ENCODE measurements around the gene URGCP.
A peak's percentile ranks its signal among the peaks of the same experiment; 100 is the strongest.

Gene URGCP, protein sequence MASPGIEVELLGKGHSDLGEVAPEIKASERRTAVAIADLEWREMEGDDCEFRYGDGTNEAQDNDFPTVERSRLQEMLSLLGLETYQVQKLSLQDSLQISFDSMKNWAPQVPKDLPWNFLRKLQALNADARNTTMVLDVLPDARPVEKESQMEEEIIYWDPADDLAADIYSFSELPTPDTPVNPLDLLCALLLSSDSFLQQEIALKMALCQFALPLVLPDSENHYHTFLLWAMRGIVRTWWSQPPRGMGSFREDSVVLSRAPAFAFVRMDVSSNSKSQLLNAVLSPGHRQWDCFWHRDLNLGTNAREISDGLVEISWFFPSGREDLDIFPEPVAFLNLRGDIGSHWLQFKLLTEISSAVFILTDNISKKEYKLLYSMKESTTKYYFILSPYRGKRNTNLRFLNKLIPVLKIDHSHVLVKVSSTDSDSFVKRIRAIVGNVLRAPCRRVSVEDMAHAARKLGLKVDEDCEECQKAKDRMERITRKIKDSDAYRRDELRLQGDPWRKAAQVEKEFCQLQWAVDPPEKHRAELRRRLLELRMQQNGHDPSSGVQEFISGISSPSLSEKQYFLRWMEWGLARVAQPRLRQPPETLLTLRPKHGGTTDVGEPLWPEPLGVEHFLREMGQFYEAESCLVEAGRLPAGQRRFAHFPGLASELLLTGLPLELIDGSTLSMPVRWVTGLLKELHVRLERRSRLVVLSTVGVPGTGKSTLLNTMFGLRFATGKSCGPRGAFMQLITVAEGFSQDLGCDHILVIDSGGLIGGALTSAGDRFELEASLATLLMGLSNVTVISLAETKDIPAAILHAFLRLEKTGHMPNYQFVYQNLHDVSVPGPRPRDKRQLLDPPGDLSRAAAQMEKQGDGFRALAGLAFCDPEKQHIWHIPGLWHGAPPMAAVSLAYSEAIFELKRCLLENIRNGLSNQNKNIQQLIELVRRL

DNA sequence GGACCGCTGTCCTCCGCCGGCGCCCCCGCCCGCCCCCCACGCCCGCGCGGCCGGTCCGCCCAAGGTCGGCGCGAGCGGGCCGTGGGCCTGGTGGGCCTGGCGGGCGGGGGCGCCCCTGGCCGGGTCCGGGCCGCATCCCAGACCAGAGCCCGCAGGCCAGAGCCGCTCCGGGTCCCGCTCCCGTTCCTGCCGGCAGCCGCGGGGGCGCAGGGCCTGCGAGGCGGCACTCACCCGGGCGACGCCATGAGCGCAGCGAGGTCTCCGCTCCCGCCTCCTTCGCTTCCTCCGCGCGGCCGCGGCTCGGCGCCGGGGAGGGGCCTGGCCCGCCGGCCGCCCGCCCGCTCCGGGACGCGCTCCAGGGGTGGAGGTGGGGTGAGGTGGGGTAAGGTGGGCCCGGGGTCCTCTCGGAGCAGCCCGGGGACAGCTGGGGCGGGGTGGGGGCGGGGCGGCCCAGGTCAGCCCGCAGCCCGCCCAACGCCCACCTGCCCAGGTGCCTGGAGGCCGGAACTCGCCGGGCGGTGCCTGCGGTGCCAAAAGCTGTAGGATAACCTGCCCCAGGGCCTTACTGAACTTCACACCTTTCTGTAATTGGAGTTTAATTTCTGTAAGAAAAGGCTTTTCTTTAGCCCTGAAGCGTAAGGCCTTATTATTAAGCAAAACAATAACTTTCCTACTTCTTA lies at the start of gene URGCP:
TSS of gene URGCP (minus strand) at position 266 of the 680 bp plus-strand sequence. CDS start at position 245, 21 bp downstream.
- DNase-seq: peak; percentile 39 to 58

DNA sequence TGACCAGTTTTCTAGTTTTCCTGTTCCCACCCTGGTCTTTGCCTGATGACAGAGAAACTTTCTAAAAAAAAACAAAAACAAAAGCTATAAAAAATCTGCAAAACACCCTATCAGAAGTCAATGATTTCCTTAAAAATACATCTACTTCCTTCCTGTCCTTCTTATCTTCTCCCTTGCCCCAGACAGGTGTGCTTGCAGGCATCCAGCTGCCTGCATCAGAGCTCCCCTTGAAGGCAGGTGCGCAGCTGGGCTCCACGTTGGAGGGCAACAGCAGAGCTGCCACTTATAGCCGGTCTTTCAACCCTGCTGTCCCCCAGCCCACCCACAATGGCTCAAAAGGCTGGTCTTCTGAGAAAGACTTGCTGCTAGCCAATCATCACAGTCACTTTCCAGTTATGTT lies 49.6 kb upstream of the URGCP start:
- DNase-seq: no peak

DNA sequence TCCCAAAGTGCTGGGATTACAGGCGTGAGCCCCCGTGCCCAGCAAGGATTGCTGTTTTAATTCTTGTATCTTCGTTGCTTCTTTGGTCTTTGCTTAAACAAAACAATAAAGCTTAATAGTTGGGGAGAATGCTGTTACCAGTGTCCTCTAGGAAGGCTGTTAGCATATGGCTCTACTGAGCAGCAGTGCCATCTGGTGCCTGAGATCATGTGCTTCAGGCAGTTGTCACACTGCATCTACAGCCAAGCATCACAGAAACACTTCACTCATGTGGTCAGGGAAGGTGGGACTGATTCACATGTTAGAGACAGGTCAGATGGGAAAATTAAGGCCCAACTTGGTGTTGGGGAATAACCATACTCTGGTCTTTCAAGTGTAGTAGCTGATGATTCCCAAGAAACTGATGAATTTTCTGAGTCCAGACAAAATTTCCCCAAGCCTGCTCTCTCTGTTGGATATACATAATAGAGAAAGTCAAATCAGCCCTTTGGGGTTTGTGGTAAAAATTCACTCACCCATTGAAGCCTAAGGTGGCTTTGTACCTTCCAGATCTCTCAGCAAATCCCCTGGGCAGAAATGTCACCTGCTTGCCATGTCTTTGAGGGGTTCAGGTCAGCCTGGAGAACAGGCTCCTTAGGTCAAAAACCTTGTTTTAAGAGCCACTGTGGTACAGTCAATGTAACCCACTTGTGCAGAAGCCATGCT lies 48.3 kb upstream of the URGCP start:
- DNase-seq: peak in 1 of 2 donors; percentile 7

DNA sequence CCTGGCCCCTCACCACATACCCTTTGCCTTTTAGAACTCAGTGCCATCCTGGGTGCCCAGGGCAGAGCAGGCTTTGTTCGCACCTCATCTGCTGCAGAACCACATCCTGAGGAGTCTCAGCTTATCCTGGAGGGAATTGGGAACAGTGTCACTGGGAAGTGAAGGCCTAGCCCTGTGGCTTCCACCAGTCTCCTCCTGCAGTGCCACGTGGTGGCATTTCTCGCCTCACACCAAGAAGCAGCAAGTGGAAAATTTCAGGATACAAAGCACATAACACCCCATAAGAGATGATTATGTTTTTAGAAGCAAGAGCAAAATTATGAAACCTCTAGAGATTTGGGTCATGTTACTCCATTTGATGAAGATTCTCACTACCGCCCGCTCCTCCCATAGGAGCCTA lies 46.7 kb upstream of the URGCP start:
- DNase-seq: no peak

DNA sequence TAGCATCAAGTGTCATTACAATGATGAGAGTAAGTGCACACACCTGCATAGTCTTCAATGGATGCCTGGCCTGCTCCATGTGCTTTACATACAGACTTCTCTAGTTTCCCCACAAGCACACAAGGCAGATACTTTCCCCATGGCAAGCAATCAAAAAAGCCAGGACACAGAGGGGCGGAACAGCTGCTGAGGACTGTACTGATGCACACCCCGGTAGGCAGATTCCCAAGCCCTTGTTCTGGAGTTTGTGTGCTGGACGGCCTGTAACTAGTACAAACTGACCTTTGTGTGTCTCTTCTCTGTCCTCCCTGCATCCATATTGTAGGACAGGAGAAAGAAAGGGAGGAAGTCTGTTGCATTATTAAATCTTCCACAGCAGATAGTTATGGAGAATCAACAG lies 45.6 kb upstream of the URGCP start:
- no peak for DNase-seq

DNA sequence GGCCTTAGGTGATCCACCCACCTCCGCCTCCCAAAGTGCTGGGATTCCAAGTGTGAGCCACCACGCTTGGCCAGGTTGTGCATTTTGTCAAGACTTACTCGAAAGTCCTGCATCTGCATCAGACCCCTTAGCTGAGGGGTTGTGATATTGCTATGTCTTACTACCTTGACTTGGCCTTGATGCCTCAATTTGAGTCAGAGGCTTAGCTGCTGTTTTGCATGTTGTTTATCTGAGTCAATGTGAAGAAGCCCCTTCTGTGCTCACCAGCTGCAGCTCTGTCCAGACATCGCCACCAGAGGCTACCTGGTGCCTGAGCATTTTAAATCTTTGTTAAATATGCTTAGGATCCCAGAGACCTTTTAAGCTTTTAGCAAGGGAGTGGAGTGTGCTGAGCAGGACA lies 37.9 kb upstream of the URGCP start:
- no peak for DNase-seq

DNA sequence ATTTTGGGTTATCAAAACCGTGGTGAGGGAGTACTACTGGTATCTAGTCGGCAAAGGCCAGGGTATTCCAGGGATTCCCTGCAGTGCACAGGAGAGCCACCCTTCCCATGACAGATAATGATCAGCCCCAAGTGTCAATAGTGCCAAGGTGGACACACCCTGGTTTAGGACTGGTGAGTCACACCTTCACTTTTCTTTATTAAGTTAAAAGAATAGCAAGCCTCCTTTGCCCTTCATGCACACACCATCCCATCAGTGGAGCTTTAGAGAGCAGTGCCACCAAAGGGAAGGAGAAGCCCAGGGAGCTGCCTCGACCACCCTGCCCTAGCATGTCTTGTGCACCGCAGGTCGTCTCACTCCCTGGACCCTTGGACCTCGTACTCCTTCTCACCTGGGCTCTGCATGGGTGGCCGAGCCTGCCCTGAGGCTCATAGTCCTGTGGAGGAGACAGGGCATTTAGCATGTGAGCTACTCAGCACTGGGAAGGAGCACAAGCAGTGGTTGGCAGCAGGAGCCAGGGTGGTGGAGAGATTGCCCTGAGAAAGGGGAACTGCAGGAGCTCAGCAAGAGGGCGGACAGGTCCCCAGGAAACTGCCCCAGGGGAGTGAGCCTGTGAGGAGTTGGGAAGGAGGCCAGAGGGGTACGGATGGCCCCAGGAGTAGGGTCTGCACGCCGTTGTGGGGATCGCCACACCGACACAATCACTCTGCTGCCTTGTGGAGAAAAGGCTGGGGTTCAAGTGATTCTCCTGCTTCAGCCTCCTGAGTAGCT lies 37.2 kb upstream of the URGCP start:
- DNase-seq: no peak

DNA sequence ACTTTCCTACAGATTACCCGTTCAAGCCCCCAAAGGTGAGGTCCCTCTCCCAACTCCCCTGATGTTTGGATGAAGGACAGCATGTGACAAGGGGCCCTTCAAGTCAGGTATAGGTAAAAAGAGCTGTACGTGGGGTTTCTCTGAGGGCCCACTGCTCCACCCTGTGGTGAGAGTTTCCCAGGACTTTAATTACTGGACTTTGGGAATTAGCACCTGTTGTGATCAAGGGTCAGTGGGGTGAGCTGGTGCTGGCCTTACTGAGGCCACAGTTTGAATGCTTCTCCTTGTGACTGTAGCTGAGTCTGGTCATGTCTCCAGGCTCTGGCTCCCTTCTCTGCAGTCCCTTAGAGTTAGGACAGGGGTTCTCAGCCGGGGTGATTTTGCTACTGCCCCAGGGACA lies 36.6 kb upstream of the URGCP start:
- no peak for DNase-seq

DNA sequence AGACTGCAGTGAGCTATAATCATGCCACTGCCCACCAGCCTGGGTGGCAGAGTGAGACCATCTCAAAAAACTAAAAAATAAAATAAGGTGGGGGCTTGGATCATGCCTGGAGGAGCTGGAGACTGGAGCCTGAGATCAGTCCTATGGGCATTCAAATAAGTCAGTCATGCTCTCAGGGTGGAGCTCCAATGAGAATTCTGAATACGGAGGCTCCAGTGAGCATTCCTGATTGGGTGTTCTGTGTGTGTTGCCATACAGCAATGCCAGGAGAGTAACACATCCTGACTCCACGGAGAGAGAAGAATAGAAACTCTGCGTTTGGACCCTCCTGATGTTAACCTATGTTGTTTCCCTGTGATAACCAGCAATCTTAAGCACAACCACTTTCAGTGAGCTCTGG lies 35.9 kb upstream of the URGCP start:
- DNase-seq: no peak

DNA sequence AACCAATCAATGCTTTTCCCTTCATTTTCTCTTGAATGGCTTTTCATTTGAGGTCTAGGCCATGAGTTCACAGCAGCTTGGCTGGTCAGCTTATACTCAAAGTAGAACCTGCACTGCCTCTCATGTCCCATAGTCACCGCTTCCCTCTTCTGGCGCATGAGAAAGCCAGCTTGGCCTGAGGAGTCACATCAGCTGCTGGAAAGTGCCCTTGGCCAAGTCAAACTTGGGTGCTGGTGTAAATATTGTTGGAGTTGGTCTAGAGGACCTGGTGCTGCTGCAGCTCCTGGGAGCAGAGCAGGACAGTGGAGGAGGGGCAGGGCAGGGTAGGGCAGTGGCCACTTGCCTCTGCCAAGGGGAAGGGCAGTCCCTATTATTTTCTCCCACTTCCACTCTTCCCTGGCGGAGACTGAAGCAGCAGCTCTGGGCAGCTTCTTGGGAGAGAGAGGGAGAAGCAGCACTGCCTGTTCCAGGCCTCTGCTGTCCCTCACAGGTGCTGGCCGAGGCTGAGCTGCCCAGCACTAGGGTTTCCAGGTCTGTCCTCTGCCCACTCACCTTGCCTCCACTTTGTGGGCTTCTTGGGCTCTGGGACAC lies 32.6 kb upstream of the URGCP start:
- DNase-seq: no peak

DNA sequence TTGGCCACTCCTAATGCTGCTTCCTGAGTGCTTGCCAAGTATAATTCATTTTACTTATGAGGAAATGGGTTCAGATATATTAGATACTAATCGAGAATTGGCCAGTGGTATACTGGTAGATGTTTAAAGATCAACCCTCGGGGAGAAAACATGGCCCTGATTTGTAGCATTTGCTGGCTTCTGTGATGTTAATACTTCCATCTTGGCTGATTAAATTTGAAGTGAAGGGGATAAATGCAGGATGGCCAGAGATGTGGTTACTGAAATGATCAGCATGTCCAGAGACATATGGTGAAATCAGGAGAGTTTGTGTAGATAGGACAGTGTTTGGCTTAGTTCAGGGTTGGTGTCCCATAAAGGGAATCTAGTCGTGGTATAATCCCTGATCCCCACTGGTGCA lies 31.0 kb upstream of the URGCP start:
- DNase-seq: no peak

DNA sequence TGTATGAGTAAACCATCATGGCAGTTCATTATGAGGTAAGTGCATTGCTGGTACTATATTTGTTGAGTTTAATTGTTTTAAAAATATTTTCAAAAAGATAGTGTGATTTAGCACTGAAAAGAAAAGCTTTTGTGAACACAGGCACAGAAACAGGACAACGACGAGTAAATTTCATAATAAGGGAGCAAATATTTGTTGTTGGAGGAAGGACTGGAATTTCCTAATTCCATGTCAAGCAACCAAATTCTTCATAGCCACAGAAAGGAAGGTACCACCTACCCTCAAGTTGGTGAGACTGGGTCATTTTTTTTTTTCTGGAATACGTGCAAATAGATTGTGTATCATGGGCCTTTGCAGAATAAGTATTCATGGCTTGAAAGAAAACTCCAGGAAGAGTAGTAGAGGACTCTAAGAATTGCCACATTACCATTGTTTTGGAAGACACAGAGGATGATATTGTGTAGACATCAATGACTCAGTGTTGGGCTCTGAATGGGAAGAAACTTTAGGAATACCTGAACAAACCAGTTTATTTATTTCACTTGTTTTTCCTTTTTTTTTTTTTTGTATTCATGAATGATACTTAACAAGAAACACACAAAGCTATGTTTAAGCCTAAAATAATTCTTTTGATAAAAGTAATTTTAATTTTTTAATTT lies 27.6 kb upstream of the URGCP start:
- no peak for DNase-seq

DNA sequence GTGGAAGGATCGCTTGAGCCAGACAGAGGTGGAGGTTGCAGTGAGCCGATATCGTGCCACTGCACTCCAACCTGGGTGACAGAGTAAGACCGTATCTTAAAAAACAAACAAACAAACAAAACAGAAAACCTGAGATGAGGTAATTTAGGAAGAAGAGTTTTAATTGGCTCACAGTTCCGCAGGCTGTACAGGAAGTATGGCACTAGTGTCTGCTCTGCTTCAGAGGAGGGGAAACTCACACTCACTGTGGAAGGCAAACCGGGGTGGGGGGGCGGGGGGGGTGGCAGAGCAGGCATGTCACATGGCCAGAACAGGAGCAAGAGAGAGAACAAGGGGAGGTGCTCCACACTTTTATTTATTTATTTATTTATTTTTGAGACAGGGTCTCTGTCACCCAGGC lies 24.9 kb upstream of the URGCP start:
- no peak for DNase-seq

DNA sequence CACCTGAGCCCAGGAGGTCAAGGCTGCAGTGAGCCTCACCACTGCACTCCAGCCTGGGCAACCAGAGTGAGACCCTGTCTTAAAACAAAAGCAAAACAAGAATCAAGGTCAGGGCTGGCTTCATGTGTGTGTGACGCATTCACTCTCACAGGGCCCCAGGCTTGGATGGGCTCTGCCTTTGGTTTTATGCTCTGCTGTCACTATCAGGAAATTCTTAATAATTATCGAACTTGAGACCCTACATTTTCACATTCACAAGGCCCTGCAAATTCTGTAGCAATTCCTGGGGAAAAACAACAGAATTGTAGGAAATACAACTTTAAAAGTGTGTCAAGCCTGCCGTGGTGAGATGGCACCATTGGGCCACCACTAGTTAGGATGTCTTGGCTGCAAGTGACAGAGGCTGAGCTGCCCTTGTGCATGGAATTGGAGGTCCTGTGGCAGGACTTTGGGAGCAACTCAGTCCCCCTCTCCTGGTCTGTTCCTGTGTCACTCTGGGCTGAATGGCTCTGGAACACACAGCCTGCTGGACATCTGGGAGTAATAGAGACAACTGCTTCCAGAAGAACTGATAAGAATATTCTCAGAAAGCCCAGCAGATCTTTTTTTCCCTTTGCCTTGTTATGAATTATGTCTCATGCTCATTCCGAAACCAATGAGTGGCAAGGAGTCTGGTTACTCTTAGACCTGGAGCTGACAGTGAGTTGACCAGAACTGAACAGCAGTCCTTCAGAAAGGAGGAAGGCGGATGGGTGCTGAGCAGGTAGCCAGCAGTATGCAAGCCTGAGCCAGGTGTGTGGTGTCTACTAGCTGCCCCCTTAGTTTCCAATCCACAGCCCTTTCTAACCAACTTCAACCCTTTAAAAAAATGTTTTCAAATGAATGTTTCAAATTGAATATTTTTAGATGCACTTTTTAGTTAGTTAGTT lies 23.4 kb upstream of the URGCP start:
- no peak for DNase-seq

DNA sequence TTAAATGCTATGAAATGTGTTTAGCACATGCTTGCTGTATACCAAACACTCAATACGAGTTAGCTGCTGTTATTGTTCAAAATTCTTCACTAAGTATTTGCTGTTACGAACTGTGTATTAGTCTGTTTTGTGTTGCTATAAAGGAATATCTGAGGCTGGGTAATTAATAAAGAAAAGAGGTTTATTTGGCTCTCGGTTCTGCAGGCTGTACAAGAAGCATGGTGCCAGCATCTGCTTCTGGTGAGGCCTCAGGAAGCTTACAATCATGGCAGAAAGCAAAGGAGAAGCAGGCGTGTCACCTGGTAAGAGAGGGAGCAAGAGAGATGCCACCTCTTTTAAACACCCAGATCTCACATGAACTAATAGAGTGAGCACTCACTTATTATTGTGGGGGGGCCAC lies 21.4 kb upstream of the URGCP start:
- no peak for DNase-seq

DNA sequence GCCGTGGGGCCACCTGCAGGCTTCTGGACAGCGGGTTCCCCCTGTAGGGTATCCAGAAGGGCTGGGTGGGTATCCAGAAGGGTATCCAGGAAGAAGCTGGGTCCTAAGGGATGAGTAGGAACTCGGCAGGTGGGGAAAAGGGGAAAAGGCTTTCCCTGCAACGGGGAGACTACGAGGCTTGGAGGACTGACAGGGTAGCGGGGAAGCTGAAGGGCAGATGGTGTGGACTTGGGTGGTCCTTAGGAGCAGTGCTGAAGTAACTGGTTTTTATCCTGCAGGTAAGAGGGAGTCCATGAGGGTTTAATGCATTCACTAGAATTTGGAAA lies 20.4 kb upstream of the URGCP start:
- no peak for DNase-seq

DNA sequence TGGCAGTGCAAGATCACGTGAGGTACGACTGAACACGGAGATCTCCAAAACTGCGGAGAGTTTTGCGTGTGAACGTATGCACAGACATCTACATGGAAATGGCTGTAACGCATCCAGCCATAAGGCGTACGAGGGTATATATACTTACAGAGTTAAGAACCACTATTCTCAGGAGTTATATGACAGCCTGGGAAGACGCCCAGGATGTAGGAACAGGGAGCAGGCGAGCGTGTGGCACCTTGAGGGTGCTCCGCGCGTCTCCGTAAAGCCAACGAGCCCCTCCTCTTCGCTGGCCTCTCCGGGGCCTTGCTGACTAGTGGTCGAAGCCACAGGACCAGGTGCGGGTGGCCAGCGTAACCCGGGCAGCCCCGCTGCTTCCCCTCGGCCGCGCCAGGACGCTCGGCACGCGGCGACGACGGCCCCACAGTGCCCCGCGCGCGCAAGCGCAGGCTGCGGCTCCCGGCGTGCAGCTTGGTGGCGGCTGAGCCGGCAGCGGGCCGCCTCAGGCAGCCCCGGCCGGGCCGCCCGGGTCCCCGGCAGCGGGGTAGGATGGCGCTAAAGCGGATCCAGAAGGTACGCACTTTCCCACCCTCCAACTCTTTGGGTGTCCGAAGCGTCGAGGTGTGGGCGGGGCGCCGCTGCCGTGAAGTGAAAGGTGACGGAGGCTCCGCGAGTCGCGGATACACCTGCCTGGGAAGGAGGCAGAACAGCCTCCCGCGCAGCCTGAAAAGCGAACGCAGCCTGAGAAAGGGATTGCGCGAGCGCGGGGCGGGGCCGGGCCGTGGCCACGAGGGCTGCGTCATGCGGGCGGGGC lies 19.8 kb upstream of the URGCP start, which contains the start of gene UBE2D4:
TSS of gene UBE2D4 (plus strand) at position 453 of the 814 bp plus-strand sequence. CDS start at position 550, 97 bp downstream.
- DNase-seq: peak; percentile 81 to 87

DNA sequence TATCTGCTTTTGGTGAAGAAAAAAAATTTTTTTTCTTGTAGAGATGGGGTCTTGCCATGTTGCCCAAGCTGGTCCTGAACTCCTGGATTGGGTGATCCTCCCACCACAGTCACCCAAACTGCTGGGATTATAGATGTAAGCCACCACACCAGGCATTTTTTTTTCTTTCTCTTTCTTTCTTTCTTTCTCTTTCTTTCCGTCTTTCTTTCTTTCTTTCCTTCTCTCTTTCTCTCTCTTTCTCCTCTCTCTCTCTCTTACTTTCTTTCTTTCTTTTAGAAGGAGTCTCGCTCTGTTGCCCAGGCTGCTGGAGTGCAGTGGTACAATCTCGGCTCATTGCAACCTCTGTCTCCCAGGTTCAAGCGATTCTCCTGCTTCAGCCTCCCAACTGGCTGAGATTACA lies 16.3 kb upstream of the URGCP start:
- DNase-seq: no peak

DNA sequence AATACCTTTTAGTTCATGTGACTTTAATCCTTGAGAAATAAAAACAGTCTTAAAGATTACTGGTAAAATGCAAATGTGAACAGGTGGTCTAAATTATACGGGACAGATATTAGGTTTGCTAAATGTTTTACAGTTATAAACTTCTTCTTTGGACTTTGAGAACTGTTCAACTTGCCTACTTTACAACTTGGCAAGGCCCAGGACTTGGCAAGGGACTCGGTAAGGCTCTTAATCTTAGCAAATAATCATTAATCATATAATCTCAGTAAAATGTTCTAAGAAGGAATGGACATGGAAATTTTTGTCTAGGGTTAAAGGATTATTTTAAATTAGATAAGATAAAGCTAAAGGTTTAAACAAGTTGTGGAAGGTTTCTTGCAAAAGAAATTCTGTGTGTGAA lies 15.0 kb upstream of the URGCP start:
- no peak for DNase-seq
